Measurements from ENCODE around the gene NCK2.

GRCh38 chr2:105912081-105912480 is 167.4 kb downstream of the NCK2 start:
- TF ChIP-seq CTCF (conservative IDR thresholded peaks at IDR 0.05 in 1 of 2, IDR thresholded peaks at IDR 0.05 in 1 of 2; ENCODE audit: extremely low read depth in 1 of 2, insufficient read depth in 1 of 2, low read depth in 1 of 2, low read length in 2 of 2) (no peak), EZH2 (IDR thresholded peaks at IDR 0.05; ENCODE audit: borderline replicate concordance, low read length) (no peak)
